Activated naive CD4-positive, alpha-beta T cell treated with anti-CD3 and anti-CD28 coated beads for 36 hours (primary cell): ENCODE data around the gene OVAAL. TPM values are rescaled to one million over a fixed set of nuclear protein-coding genes. Genes with fewer than 3 reads are reported as not detected.
"Not testable (repeated sequence)": the region's sequence is repeated elsewhere in the genome, so short reads cannot be mapped to it uniquely, and the experiment has no call there.

Source experiments
- CTCF ChIA-PET: fragments of 350-600 bp; sonication (Branson Sonifier 250); formaldehyde crosslinking; loops from one replicate; lab custom pipeline; 2021; ENCODE audit warnings: antibody characterized with exemption; lab: Charles Lee
- DNase-seq: peaks from one replicate; pipeline ENCODE4 v3.0.0-alpha.2; 2020
- H3K27ac Mint-ChIP-seq: one replicate; pipeline ENCODE4 v1.8.0; 2021; ENCODE audit warnings: mild to moderate bottlenecking, mixed read lengths
- H3K27me3 Mint-ChIP-seq: one replicate; pipeline ENCODE4 v1.8.0; 2021; ENCODE audit warnings: low read depth, mixed read lengths
- H3K36me3 Mint-ChIP-seq: one replicate; pipeline ENCODE4 v1.8.0; 2021; ENCODE audit warnings: low read depth, mixed read lengths
- H3K4me1 Mint-ChIP-seq: one replicate; pipeline ENCODE4 v1.8.0; 2021; ENCODE audit warnings: low read depth, mixed read lengths
- H3K4me3 Mint-ChIP-seq: one replicate; pipeline ENCODE4 v1.8.0; 2021; ENCODE audit warnings: mild to moderate bottlenecking, moderate library complexity, mixed read lengths
- H3K9me3 Mint-ChIP-seq: one replicate; pipeline ENCODE4 v1.8.0; 2021; ENCODE audit warnings: mixed read lengths
- intact Hi-C: fragments of 100-400 bp; cut with micrococcal nuclease; formaldehyde crosslinking; loops from one replicate; pipeline ENCODE4 v1.15.1; 2023
- total RNA-seq, 2 experiments: library from RNA; stranded (reverse); gene quantifications; one replicate each; pipeline ENCODE4 v1.2.3, GENCODE V29; 2021

Gene OVAAL
- total RNA-seq, 2 experiments from 2014 or later = not detected

DNA sequence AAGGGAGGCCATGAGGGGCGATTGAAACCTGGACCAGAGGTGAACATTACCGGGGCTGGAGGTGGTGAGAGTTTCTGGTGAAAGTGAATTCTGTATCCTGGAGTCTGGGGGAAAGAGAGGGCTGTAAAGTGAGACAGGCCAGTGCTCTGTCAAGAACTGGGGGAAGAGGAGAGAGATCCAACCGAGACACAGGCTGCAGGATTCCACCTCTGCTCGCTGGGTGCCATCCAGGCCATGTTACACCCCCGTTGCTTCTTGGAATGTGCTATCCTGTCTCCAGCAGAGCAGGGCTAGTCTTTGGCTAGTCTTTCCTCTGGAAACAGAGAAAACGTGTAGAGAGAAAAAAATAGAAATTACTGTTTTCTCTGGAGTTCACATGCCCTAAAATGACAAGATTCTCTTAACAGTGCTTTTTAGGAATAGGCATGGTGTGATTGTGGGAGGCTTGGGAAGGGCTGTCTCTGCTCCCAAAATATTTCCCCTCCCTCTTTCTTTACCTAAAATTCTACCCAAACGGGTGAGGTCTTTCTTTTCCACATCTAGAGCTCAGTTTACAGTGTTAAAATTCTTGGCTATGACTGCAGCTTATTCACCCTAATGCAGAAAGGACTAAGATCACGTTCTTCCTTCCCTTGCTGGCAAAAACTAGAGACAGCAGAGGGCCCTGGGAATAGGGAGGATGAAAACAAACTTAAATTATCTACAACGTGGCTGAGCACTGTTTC lies 16.5 kb upstream of the OVAAL start:
- no peak overlapping the region for H3K4me3 Mint-ChIP-seq
- no peak for DNase-seq
- H3K27me3 Mint-ChIP-seq = no peaks in the 10 kb centered on the region
- no peak overlapping the region for H3K27ac Mint-ChIP-seq
- H3K4me1 Mint-ChIP-seq = no peaks in the 10 kb centered on the region
- CTCF ChIA-PET = no interaction called here
- H3K36me3 Mint-ChIP-seq = no peaks in the 10 kb centered on the region
- intact Hi-C loops = no loop called here
- no peaks in the 10 kb centered on the region for H3K9me3 Mint-ChIP-seq

DNA sequence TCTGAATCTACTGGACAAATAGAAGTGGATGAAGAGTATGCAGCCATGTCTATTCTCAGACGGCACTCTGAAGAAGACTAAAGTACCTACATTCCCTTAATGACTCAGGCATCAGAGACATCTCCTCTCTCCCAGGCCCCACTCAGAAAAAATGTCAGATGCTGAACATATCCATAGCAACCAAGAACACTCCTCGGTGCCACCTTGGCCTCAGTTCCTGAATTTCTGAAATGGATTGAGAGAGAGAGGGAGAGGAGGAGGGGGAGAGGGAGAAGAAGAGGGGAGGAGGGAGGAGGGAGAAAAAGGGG lies 16.0 kb upstream of the OVAAL start:
- no peak for DNase-seq
- no peaks in the 10 kb centered on the region for H3K4me1 Mint-ChIP-seq
- intact Hi-C loops = no loop called here
- H3K4me3 Mint-ChIP-seq = no peak overlapping the region
- H3K36me3 Mint-ChIP-seq = no peaks in the 10 kb centered on the region
- H3K27ac Mint-ChIP-seq = no peak overlapping the region
- H3K27me3 Mint-ChIP-seq = no peaks in the 10 kb centered on the region
- CTCF ChIA-PET = no interaction called here
- H3K9me3 Mint-ChIP-seq = no peaks in the 10 kb centered on the region

DNA sequence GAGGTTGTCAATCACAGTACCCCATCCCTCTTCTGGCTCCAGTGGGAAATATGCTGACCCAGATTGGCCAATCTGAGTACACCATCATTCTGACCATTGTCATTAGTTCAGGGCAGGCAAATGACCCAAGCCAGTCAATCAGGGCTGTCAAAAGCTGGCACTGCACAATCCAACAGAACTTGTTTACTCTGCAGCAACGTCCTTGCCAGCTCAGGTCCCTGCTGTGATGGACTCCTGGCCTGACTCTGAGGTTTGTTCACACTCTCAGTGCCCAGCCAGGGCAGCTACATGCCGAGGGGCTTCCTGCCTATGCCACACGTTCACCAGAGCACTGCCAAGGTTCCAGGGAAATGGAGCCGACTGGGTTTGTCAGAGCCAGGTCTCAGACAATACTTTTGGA lies 14.7 kb upstream of the OVAAL start:
- no peaks in the 10 kb centered on the region for H3K27me3 Mint-ChIP-seq
- no peaks in the 10 kb centered on the region for H3K4me1 Mint-ChIP-seq
- H3K9me3 Mint-ChIP-seq = no peaks in the 10 kb centered on the region
- no peak overlapping the region for H3K27ac Mint-ChIP-seq
- no peak overlapping the region for H3K4me3 Mint-ChIP-seq
- intact Hi-C loops = no loop called here
- CTCF ChIA-PET = no interaction called here
- H3K36me3 Mint-ChIP-seq = no peaks in the 10 kb centered on the region
- no peak for DNase-seq

DNA sequence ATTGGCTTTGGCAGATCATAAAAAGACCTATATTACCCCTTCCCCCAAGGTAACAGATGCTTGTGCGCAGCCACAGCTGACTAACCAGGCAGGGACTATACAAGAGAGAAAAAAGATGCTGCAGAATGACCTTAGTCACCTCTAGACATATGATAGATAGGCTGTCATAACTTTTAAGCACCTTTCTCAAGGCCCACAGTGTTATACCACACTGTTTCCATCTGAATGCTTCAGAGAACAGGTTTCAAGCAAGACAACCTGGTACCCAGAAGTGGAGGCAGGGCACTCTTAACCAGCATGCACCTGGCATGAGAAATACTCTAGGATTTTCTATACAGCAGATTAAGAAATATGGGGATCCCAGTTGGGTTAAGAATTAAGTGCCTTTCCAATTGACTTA lies 12.8 kb upstream of the OVAAL start:
- Mint-ChIP-seq H3K27ac (no peak overlapping the region), H3K27me3 (no peaks in the 10 kb centered on the region), H3K4me1 (no peaks in the 10 kb centered on the region), H3K36me3 (no peaks in the 10 kb centered on the region), H3K4me3 (no peak overlapping the region), H3K9me3 (no peaks in the 10 kb centered on the region)
- no peak for DNase-seq
- intact Hi-C loops = no loop called here
- CTCF ChIA-PET = interaction anchor here (1.6 kb wide), 1 partner anchor 317 kb away, joined by 4 read pairs; no protein-coding TSS in a partner anchor

DNA sequence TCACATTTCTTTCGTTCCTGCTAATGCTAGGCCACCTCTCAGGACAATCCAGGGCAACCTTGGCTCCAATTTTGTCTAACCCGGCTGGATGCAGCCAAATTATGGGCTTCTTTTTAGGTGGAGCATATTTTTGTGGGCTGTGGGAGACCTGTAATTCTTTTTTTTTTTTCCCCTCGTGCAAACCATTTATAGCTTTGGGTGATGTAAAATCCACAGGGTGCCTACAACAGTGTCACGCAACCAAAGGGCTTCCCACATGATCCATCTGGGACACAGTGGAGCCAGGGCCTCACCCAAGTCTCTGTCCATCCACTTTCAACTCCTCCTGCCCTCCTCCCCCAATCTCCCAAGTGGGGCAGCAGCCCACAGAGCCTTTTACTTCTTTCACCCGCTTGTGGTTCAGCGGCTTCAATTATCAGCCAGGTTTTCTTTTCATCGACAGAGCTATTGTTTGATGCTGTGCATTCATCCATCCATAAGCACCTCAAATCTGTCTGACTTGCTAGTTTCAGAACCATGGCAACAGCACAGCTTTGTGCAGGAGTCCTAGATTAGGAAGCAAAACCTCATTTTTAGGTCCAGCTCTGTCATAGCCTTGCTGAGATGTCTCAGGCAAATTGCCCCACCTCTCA lies 10.0 kb upstream of the OVAAL start:
- Mint-ChIP-seq H3K36me3 (no peaks in the 10 kb centered on the region), H3K27ac (no peak overlapping the region), H3K4me1 (no peaks in the 10 kb centered on the region), H3K4me3 (no peak overlapping the region), H3K9me3 (no peaks in the 10 kb centered on the region), H3K27me3 (no peaks in the 10 kb centered on the region)
- CTCF ChIA-PET = interaction anchor here (2.2 kb wide), 1 partner anchor 313 kb away, joined by 8 read pairs; no protein-coding TSS in a partner anchor
- no peak for DNase-seq
- intact Hi-C loops = no loop called here

DNA sequence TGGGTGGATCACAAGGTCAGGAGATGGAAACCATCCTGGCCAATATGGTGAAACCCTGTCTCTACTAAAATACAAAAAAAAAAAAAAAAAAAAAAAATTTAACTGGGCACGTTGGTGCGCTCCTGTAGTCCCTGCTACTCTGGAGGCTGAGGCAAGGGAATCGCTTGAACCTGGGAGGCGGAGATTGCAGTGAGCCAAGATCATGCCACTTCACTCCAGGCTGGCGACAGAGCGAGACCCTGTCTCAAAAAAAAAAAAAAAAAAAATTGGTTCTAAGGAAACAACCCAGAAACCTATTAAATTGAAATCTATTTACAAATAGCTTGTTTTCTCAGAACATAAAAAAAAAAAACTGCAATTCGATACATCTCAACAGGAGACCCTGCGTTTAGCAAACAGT lies 9.0 kb upstream of the OVAAL start:
- intact Hi-C loops, H3K4me3 Mint-ChIP-seq, DNase-seq, H3K9me3 Mint-ChIP-seq, H3K4me1 Mint-ChIP-seq, H3K27ac Mint-ChIP-seq, H3K27me3 Mint-ChIP-seq, H3K36me3 Mint-ChIP-seq: not testable (repeated sequence)
- CTCF ChIA-PET = interaction anchor here (0.6 to 2.2 kb wide), 3 partner anchors 67 to 661 kb away, joined by 3 to 8 read pairs (median 4); no protein-coding TSS in a partner anchor

DNA sequence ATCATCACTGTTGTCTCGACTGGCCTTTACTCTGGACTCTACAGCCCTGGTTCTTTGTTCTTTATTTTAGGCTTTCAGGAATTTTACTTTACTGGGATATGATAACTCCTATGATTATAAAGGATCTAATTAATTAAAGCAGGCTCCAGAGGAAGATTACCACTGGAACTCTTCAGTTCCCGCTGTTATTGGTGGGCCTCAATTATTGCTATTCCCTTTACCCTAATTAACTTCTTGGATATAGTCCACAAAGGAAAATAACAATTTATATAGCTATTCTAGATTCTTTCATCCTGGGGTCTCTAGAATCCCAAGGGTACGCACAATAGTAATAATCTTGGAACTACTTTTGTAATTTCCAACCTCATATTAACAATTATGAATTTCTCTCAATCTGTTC lies 8.5 kb upstream of the OVAAL start:
- Mint-ChIP-seq H3K9me3 (no peaks in the 10 kb centered on the region), H3K27ac (no peak overlapping the region), H3K4me3 (no peak overlapping the region), H3K4me1 (no peaks in the 10 kb centered on the region), H3K36me3 (no peaks in the 10 kb centered on the region), H3K27me3 (no peaks in the 10 kb centered on the region)
- intact Hi-C loops = no loop called here
- no peak for DNase-seq
- CTCF ChIA-PET = interaction anchor here (0.6 to 2.2 kb wide), 3 partner anchors 67 to 661 kb away, joined by 3 to 8 read pairs (median 4); no protein-coding TSS in a partner anchor

DNA sequence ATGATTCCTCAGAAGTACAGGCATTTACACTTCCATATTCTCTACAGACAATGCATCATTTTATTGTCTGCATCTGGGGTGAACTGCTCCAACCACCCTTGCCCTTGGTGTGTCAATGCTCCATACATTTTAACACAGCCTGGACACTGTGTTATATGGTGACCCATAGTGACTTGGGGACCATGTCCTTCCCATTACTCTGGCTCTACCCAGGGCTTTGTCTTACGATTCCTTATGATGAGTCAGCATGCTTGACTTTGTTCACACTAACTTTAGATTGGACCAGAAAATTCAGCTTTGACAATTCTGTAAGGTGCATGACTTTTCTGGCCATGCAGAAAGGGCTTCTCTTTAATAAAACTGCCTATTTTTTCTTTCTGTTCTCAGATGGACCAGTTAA lies 6.8 kb upstream of the OVAAL start:
- H3K4me3 Mint-ChIP-seq = no peak overlapping the region
- CTCF ChIA-PET = interaction anchor here (0.6 kb wide), 1 partner anchor 17 kb away, joined by 7 read pairs; no protein-coding TSS in a partner anchor
- no peak for DNase-seq
- intact Hi-C loops = no loop called here
- H3K27ac Mint-ChIP-seq = no peak overlapping the region
- H3K27me3 Mint-ChIP-seq = no peaks in the 10 kb centered on the region
- H3K9me3 Mint-ChIP-seq = no peaks in the 10 kb centered on the region
- no peaks in the 10 kb centered on the region for H3K4me1 Mint-ChIP-seq
- no peaks in the 10 kb centered on the region for H3K36me3 Mint-ChIP-seq

DNA sequence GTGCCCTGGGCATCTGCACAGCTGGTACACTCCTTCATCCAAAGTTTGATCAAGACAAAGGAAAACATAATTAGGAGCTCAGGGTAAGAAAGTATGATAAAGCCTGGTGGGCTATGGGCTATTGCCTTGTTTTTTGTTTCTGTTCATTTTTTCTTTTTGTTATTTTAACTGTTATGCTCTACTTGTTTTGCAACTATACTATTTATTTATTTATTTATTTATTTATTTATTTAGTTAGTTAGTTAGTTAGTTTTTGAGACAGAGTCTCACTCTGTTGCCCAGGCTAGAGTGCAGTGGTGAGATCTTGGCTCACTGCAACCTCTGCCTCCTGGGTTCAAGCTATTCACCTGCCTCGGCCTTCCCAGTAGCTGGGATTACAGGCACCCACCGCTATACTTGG lies 5.7 kb upstream of the OVAAL start:
- H3K9me3 Mint-ChIP-seq, DNase-seq, H3K36me3 Mint-ChIP-seq, H3K27ac Mint-ChIP-seq, H3K4me1 Mint-ChIP-seq, H3K4me3 Mint-ChIP-seq, intact Hi-C loops, H3K27me3 Mint-ChIP-seq: not testable (repeated sequence)
- CTCF ChIA-PET = interaction anchor here (1.0 kb wide), 1 partner anchor 14 kb away, joined by 3 read pairs; no protein-coding TSS in a partner anchor

DNA sequence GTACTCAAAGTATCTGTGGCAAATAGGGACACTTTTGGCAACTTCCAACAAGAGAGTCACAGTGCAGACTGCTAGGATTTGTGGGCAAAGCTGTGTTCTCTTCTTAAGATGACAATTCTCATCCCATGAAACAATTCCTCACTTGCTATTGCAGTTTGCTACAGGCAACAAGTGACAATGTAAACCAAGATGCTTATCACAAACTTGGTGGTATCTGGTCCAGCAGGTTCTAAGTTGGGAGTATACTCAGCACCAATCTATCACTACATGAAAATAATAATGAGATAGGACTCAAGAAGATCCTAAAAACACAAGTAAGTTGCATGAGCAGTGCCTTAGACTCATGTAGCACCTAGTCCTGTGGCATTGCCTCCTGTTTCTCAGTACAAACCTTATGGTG lies 3.4 kb upstream of the OVAAL start:
- intact Hi-C loops = no loop called here
- no peaks in the 10 kb centered on the region for H3K36me3 Mint-ChIP-seq
- DNase-seq = no peak
- no peak overlapping the region for H3K27ac Mint-ChIP-seq
- CTCF ChIA-PET = interaction anchor here (0.7 kb wide), 1 partner anchor 308 kb away, joined by 3 read pairs; no protein-coding TSS in a partner anchor
- H3K4me3 Mint-ChIP-seq = no peak overlapping the region
- no peaks in the 10 kb centered on the region for H3K9me3 Mint-ChIP-seq
- no peaks in the 10 kb centered on the region for H3K27me3 Mint-ChIP-seq
- H3K4me1 Mint-ChIP-seq = no peaks in the 10 kb centered on the region

DNA sequence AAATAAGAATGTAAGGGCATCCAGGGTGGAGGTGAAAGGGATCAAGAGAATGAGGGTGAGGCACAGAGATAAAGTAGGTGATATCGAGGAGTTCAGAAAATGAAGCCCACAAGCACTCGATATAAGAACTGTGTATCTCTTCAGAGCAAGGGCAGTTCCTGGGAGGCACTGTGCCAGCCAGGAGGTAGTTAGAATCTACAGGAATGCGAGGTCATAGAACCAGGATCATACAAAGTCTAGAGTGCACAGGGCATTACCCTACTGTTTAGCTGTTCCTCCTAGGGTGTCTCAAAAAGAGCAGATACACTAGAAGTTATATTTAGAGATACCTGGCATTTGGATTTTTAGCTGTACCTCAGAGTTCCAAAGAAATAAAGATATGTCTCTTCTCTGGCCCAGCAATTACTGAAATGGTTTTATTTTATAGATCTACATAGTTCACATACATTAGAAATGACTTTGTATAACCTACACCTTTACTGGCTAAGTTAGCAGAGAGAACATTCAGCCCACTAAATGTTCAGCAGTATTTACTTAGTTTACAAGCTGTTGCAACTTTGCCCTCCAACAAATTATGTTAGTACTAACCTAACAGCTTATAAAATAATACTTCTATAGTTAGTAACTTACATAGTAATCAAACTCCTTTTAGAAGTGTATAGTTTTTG lies 1.6 kb downstream of the OVAAL start:
- Mint-ChIP-seq H3K4me3 (no peak overlapping the region), H3K27ac (no peak overlapping the region), H3K36me3 (no peaks in the 10 kb centered on the region), H3K4me1 (no peaks in the 10 kb centered on the region), H3K27me3 (peaks cover 3% of the 10 kb centered on the region), H3K9me3 (no peaks in the 10 kb centered on the region)
- DNase-seq = no peak
- intact Hi-C loops = no loop called here
- CTCF ChIA-PET = interaction anchor here (0.6 kb wide), 2 partner anchors 14 to 244 kb away, joined by 3 read pairs; no protein-coding TSS in a partner anchor

DNA sequence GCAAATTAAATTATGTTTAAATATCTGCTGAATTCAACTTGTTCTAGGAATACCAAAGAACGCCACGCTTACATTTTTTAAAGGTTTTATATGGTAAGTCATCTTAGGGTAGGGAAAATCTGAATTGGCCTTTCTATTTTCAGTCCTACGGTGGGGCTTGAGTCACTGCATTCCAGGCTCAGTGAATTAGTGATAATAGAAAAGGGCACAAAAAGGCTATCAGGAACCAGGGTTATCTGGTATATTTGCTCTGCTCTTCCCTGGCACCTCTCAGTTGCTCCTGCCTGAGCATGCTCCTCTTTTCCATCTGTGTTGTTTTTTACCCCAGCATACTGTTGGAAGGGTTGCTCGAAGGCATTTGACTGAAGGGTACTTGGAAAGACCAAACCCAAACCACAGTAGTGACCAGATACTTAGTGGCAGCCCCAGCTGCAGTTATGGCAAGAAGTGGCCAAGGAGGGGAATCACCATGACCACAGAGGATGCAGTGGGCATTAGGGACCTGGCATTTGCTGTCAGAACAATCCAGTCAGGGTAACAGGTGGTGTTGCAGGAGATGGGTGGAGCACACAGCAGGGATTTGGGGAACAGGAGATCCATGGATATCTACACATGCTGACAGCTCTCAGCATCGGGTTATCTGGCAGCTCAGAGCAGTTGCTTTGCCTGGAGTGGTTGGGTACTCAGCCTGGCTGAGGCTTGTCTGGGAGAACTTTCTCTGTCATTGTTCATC lies 2.3 kb downstream of the OVAAL start:
- no peak for DNase-seq
- no peaks in the 10 kb centered on the region for H3K4me1 Mint-ChIP-seq
- H3K27me3 Mint-ChIP-seq = peaks cover 3% of the 10 kb centered on the region
- H3K9me3 Mint-ChIP-seq = no peaks in the 10 kb centered on the region
- CTCF ChIA-PET = no interaction called here
- H3K4me3 Mint-ChIP-seq = no peak overlapping the region
- intact Hi-C loops = no loop called here
- H3K27ac Mint-ChIP-seq = no peak overlapping the region
- no peaks in the 10 kb centered on the region for H3K36me3 Mint-ChIP-seq
